ENCODE results near the gene ZC2HC1B.

Gene ZC2HC1B

GRCh38 chr6:143928853-143929252 lies 64.6 kb downstream of the ZC2HC1B start:
- Histone ChIP-seq H3K27me3 (replicated peaks; ENCODE audit: control insufficient read depth, insufficient read depth, low read length) (no peaks in the 10 kb centered on the region), H3K36me3 (ENCODE audit: control insufficient read depth, insufficient read depth, low read length) (no peaks in the 10 kb centered on the region), H3K4me3 (replicated peaks; ENCODE audit: low read depth, low read length) (no peak overlapping the region)
- DNase-seq (ENCODE audit: extremely low read depth, insufficient read length): no peak
- TF ChIP-seq, protein P1, sequence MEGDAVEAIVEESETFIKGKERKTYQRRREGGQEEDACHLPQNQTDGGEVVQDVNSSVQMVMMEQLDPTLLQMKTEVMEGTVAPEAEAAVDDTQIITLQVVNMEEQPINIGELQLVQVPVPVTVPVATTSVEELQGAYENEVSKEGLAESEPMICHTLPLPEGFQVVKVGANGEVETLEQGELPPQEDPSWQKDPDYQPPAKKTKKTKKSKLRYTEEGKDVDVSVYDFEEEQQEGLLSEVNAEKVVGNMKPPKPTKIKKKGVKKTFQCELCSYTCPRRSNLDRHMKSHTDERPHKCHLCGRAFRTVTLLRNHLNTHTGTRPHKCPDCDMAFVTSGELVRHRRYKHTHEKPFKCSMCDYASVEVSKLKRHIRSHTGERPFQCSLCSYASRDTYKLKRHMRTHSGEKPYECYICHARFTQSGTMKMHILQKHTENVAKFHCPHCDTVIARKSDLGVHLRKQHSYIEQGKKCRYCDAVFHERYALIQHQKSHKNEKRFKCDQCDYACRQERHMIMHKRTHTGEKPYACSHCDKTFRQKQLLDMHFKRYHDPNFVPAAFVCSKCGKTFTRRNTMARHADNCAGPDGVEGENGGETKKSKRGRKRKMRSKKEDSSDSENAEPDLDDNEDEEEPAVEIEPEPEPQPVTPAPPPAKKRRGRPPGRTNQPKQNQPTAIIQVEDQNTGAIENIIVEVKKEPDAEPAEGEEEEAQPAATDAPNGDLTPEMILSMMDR (IDR thresholded peaks at IDR 0.05; ENCODE audit: insufficient read depth, low read length, poor library complexity, severe bottlenecking): no peak

DNA sequence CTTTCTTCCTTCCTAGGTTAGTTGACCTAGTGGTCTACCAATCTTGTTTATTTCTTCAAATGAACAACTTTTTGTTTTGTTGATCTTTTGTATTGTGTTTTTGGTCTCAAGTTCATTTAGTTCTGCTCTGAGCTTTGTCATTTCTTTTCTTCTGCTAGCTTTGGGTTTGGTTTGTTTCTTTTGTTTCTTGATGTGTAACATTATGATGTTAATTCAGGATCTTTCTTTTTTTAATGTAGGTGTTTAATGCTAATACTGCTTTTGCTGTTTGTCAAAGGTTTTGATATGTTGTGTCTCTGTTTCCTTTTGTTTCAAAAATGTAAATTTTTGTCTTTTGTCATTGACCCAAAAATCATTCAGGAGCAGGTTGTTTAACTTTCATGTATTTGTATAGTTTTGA lies 65.7 kb downstream of the ZC2HC1B start:
- Histone ChIP-seq H3K36me3 (ENCODE audit: control insufficient read depth, insufficient read depth, low read length) (no peaks in the 10 kb centered on the region), H3K27me3 (replicated peaks; ENCODE audit: control insufficient read depth, insufficient read depth, low read length) (no peaks in the 10 kb centered on the region), H3K4me3 (replicated peaks; ENCODE audit: low read depth, low read length) (no peak overlapping the region)
- TF ChIP-seq, protein P1 (IDR thresholded peaks at IDR 0.05; ENCODE audit: insufficient read depth, low read length, poor library complexity, severe bottlenecking): no peak
- no peak for DNase-seq (ENCODE audit: extremely low read depth, insufficient read length)

GRCh38 chr6:143934331-143934730 lies 70.1 kb downstream of the ZC2HC1B start:
- no peak overlapping the region for H3K4me3 ChIP-seq (replicated peaks; ENCODE audit: low read depth, low read length)

GRCh38 chr6:143934867-143935266 lies 70.6 kb downstream of the ZC2HC1B start:
- Histone ChIP-seq H3K4me3 (replicated peaks; ENCODE audit: low read depth, low read length) (no peak overlapping the region), H3K36me3 (ENCODE audit: control insufficient read depth, insufficient read depth, low read length) (no peaks in the 10 kb centered on the region), H3K27me3 (replicated peaks; ENCODE audit: control insufficient read depth, insufficient read depth, low read length) (no peaks in the 10 kb centered on the region)
- TF ChIP-seq, protein P1 (IDR thresholded peaks at IDR 0.05; ENCODE audit: insufficient read depth, low read length, poor library complexity, severe bottlenecking): no peak
- no peak for DNase-seq (ENCODE audit: extremely low read depth, insufficient read length)

More at GRCh38 chr6:143934331-143934730, 70.1 kb downstream of the ZC2HC1B start:
- Histone ChIP-seq H3K27me3 (replicated peaks; ENCODE audit: control insufficient read depth, insufficient read depth, low read length) (no peaks in the 10 kb centered on the region), H3K36me3 (ENCODE audit: control insufficient read depth, insufficient read depth, low read length) (no peaks in the 10 kb centered on the region)
- TF ChIP-seq, protein P1 (IDR thresholded peaks at IDR 0.05; ENCODE audit: insufficient read depth, low read length, poor library complexity, severe bottlenecking): no peak
- no peak for DNase-seq (ENCODE audit: extremely low read depth, insufficient read length)

DNA sequence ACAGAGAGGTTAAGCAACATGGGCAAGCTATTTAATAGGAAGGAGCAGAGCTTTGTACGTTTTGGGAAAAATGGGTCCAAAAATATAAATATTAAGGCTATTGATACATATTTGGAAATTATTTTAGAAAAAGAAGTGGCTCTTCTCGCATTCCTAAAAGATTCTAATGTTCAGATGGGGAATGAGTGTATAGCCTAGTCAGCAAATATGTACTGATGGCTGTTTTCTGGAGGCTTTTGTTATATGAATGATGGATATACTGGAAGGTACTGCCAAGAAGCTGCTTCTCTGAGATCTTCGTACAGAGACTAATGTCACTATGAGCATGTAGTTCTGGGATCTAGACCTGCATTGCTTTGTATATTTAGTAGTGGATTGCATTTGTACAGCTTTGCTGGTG lies 72.1 kb downstream of the ZC2HC1B start:
- H3K4me3 ChIP-seq (replicated peaks; ENCODE audit: low read depth, low read length): no peak overlapping the region
- H3K27me3 ChIP-seq (replicated peaks; ENCODE audit: control insufficient read depth, insufficient read depth, low read length): no peaks in the 10 kb centered on the region
- no peak for DNase-seq (ENCODE audit: extremely low read depth, insufficient read length)
- TF ChIP-seq, protein P1 (IDR thresholded peaks at IDR 0.05; ENCODE audit: insufficient read depth, low read length, poor library complexity, severe bottlenecking): no peak
- H3K36me3 ChIP-seq (ENCODE audit: control insufficient read depth, insufficient read depth, low read length): no peaks in the 10 kb centered on the region

Data from GM06990 (cell line).